ENCODE measurements around the gene SMOC2. TPM values are rescaled to one million over a fixed set of nuclear protein-coding genes. Genes with fewer than 3 reads are reported as not detected.
"Not testable (repeated sequence)": the region's sequence is repeated elsewhere in the genome, so short reads cannot be mapped to it uniquely, and the experiment has no call there.

Gene SMOC2
- polyA plus RNA-seq, 1 donor: 56.2 TPM

GRCh38 chr6:168666170-168666569 lies 225.2 kb downstream of the SMOC2 start:
- no peak for DNase-seq

GRCh38 chr6:168666699-168667427 lies 225.9 kb downstream of the SMOC2 start:
- DNase-seq: no peak

- DNase-seq: no peak
Measured at GRCh38 chr6:168667428-168667805, 226.4 kb downstream of the SMOC2 start.

- DNase-seq: no peak
Measured at GRCh38 chr6:168670401-168670985, 229.5 kb downstream of the SMOC2 start.

GRCh38 chr6:168671028-168671862 lies 230.3 kb downstream of the SMOC2 start:
- DNase-seq: no peak

GRCh38 chr6:168671863-168672546 lies 231.0 kb downstream of the SMOC2 start:
- no peak for DNase-seq

- DNase-seq: no peak
Measured at GRCh38 chr6:168674595-168674994, 233.6 kb downstream of the SMOC2 start.

- DNase-seq: no peak
Measured at GRCh38 chr6:168675375-168675774, 234.4 kb downstream of the SMOC2 start.

- no peak for DNase-seq
Measured at GRCh38 chr6:168675933-168676551, 235.1 kb downstream of the SMOC2 start.

- DNase-seq: no peak
Measured at GRCh38 chr6:168676552-168677322, 235.8 kb downstream of the SMOC2 start.

GRCh38 chr6:168677323-168677781 lies 236.4 kb downstream of the SMOC2 start:
- not testable (repeated sequence) for DNase-seq

GRCh38 chr6:168678077-168678476 lies 237.1 kb downstream of the SMOC2 start:
- DNase-seq: no peak

GRCh38 chr6:168678588-168678987 lies 237.6 kb downstream of the SMOC2 start:
- DNase-seq: no peak

GRCh38 chr6:168681748-168682147 lies 240.8 kb downstream of the SMOC2 start:
- no peak for DNase-seq

- DNase-seq: no peak
Measured at GRCh38 chr6:168683621-168684020, 242.6 kb downstream of the SMOC2 start.

GRCh38 chr6:168684471-168684870 lies 243.5 kb downstream of the SMOC2 start:
- DNase-seq: no peak

GRCh38 chr6:168684906-168685305 lies 243.9 kb downstream of the SMOC2 start:
- no peak for DNase-seq

GRCh38 chr6:168686029-168686738 lies 245.2 kb downstream of the SMOC2 start:
- no peak for DNase-seq

- DNase-seq: no peak
Measured at GRCh38 chr6:168686831-168687730, 246.1 kb downstream of the SMOC2 start.

- DNase-seq: no peak
Measured at GRCh38 chr6:168690271-168690670, 249.3 kb downstream of the SMOC2 start.

Measured in hindlimb muscle (tissue), 1 donor.